ENCODE results near the gene MUC20.
"Not testable (repeated sequence)": the region's sequence is repeated elsewhere in the genome, so short reads cannot be mapped to it uniquely, and the experiment has no call there.

MUC20 gene, protein sequence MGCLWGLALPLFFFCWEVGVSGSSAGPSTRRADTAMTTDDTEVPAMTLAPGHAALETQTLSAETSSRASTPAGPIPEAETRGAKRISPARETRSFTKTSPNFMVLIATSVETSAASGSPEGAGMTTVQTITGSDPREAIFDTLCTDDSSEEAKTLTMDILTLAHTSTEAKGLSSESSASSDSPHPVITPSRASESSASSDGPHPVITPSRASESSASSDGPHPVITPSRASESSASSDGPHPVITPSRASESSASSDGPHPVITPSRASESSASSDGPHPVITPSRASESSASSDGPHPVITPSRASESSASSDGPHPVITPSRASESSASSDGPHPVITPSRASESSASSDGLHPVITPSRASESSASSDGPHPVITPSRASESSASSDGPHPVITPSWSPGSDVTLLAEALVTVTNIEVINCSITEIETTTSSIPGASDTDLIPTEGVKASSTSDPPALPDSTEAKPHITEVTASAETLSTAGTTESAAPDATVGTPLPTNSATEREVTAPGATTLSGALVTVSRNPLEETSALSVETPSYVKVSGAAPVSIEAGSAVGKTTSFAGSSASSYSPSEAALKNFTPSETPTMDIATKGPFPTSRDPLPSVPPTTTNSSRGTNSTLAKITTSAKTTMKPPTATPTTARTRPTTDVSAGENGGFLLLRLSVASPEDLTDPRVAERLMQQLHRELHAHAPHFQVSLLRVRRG

DNA sequence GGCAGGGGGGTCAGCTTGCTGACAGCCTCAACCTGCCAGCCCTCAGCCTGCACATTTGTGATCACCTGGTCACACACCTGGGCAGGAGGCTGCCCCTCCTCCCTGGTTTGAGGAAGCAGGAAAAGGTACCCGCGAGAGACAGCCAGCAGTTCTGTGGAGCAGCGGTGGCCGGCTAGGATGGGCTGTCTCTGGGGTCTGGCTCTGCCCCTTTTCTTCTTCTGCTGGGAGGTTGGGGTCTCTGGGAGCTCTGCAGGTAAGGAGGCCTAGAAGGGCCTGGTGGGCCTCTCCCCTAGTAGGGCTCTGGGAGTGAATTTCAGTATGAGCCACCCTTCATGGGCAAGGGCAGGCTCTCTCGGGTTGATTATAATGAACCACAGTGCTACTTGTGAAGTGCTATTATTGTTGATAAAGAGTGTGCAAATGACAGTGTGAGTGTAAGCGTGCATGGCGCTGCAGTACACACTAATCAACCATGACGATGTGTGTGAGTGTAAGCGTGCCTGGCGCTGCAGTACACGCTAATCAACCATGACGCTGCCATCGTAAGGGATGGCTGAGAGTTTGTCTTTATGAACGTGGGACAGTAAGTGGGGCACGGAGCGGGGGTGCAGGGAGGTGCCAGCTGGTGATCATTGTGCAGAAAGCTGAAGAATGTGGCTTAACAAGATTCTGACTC is at the start of gene MUC20:
MUC20 (plus strand) TSS at position 148 of the 676 bp plus-strand sequence; CDS start at position 178, 30 bp downstream.
- in situ Hi-C loops (cut with MboI; ENCODE audit: low pct_unique_long_range_greater_than_20kb, low sequenced_read_pairs, unreplicated experiment); DNase-seq (ENCODE audit: low spot score): not testable (repeated sequence)

GRCh38 chr3:195671283-195671682 is 49.5 kb upstream of the MUC20 start:
- in situ Hi-C loops (cut with MboI; ENCODE audit: low pct_unique_long_range_greater_than_20kb, low sequenced_read_pairs, unreplicated experiment); DNase-seq (ENCODE audit: low spot score): not testable (repeated sequence)

GRCh38 chr3:195673711-195674110 is 47.1 kb upstream of the MUC20 start:
- in situ Hi-C loops (cut with MboI; ENCODE audit: low pct_unique_long_range_greater_than_20kb, low sequenced_read_pairs, unreplicated experiment); DNase-seq (ENCODE audit: low spot score): not testable (repeated sequence)

DNA sequence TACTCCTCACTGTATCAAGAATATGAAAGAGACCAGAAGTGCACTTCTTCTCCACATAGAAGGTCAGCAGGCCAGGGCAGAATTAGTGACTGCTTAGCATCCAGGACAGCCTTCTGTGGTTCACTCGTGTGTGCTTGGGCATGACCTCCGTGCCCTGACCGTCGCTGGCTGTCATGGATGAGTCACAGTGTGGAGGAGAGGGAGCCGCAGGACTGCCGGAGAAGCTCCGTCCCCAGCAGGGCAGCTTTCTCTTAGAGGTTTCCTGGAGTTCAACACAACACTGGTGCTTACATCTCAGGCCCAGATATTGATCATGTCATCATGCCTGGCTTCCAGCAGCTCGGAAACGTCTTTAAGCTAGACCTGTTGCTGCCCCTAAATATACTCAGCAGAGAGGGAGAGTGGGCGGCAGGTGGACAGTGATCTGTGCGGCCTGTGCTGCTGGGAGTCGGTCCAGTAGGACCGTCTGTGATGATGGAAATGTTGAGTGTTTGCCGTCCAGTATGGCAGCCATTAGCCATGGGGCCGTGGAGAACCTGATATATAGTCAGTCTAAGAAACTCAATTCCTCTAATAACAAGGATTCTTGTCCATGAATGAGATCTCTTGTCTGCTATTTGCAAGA is 42.3 kb upstream of the MUC20 start:
- DNase-seq (ENCODE audit: low spot score); in situ Hi-C loops (cut with MboI; ENCODE audit: low pct_unique_long_range_greater_than_20kb, low sequenced_read_pairs, unreplicated experiment): not testable (repeated sequence)

GRCh38 chr3:195680690-195681089 is 40.1 kb upstream of the MUC20 start:
- in situ Hi-C loops (cut with MboI; ENCODE audit: low pct_unique_long_range_greater_than_20kb, low sequenced_read_pairs, unreplicated experiment); DNase-seq (ENCODE audit: low spot score): not testable (repeated sequence)

GRCh38 chr3:195681458-195682103 is 39.2 kb upstream of the MUC20 start:
- in situ Hi-C loops (cut with MboI; ENCODE audit: low pct_unique_long_range_greater_than_20kb, low sequenced_read_pairs, unreplicated experiment), result not testable (repeated sequence)

GRCh38 chr3:195682104-195682742 is 38.6 kb upstream of the MUC20 start:
- in situ Hi-C loops (cut with MboI; ENCODE audit: low pct_unique_long_range_greater_than_20kb, low sequenced_read_pairs, unreplicated experiment); DNase-seq (ENCODE audit: low spot score): not testable (repeated sequence)

More at GRCh38 chr3:195681458-195682103, 39.2 kb upstream of the MUC20 start:
- DNase-seq (ENCODE audit: low spot score), result not testable (repeated sequence)

DNA sequence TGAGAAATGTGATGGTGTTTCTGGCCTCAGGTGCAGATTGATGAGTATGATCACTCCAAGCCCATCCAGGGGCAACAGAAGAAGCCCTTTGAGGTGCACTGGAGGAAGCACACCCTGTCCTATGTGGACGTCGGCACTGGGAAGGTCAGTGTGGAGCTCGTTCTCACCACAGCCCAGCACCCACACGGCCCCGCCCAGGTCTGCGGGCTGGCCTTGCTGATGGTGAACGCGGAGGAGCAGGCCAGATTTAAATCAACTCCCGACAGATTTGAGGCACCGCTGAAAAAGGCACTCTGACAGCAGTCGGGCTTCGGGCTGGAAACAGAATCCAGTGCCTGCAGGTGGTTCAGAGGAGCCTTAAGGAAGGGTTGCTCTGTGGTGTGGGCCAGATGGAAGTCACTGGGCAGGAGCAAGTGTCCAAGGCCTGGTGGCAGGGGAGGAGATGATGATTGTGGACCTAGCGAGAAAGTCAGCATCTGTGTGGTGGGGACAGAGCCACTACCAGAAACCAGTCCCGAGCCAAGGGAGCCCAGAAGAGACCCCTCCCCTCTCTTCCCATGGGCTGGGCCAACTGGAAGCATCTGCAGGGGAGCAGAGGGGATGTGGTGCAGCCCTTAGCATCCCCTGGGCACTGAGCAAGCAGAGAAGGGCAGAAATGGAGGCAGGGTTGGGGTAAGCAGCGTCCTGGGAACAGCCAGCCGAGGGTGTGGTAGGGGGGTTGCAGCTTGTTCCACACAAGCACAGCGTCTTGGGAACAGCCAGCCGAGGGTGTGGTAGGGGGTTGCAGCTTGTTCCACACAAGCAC is 36.9 kb upstream of the MUC20 start:
- DNase-seq (ENCODE audit: low spot score); in situ Hi-C loops (cut with MboI; ENCODE audit: low pct_unique_long_range_greater_than_20kb, low sequenced_read_pairs, unreplicated experiment): not testable (repeated sequence)

- in situ Hi-C loops (cut with MboI; ENCODE audit: low pct_unique_long_range_greater_than_20kb, low sequenced_read_pairs, unreplicated experiment); DNase-seq (ENCODE audit: low spot score): not testable (repeated sequence)
Observed at GRCh38 chr3:195684527-195685257, 36.1 kb upstream of the MUC20 start.

- DNase-seq (ENCODE audit: low spot score); in situ Hi-C loops (cut with MboI; ENCODE audit: low pct_unique_long_range_greater_than_20kb, low sequenced_read_pairs, unreplicated experiment): not testable (repeated sequence)
Observed at GRCh38 chr3:195686537-195687208, 34.1 kb upstream of the MUC20 start.

GRCh38 chr3:195687209-195687760 is 33.5 kb upstream of the MUC20 start:
- in situ Hi-C loops (cut with MboI; ENCODE audit: low pct_unique_long_range_greater_than_20kb, low sequenced_read_pairs, unreplicated experiment); DNase-seq (ENCODE audit: low spot score): not testable (repeated sequence)

DNA sequence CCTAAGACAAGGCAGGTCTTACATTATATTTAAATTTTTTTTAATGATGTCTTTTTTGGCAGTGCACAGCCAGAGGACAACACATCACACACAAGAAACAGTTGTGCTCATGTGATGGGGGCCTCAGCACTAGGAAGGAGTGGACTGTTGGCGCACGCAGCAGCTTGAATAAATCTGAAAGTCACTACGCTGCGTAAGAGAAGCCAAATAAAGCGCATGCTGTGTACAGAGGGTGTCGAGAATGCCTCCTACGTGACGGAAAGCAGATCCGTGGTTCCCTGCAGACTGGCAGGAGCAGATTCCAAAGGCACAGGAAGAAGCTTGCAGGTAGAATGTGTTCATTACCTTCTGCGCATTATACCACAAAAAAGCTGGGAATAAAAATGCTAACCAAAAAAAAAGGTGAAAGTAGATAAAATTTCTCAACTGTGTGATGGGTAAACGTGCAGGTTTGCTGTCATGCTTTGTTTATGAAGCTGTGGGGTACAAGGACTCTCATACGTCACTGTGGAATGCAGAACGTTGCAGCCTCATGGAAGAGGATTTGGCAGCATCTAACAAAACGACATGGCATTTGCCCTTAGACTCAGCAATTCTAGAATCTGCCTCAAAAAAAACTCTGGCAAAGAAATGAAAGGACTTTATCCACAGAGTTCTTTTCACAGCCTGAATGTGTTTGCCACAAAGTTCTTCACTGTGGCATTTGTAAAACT is 32.2 kb upstream of the MUC20 start:
- DNase-seq (ENCODE audit: low spot score); in situ Hi-C loops (cut with MboI; ENCODE audit: low pct_unique_long_range_greater_than_20kb, low sequenced_read_pairs, unreplicated experiment): not testable (repeated sequence)

DNA sequence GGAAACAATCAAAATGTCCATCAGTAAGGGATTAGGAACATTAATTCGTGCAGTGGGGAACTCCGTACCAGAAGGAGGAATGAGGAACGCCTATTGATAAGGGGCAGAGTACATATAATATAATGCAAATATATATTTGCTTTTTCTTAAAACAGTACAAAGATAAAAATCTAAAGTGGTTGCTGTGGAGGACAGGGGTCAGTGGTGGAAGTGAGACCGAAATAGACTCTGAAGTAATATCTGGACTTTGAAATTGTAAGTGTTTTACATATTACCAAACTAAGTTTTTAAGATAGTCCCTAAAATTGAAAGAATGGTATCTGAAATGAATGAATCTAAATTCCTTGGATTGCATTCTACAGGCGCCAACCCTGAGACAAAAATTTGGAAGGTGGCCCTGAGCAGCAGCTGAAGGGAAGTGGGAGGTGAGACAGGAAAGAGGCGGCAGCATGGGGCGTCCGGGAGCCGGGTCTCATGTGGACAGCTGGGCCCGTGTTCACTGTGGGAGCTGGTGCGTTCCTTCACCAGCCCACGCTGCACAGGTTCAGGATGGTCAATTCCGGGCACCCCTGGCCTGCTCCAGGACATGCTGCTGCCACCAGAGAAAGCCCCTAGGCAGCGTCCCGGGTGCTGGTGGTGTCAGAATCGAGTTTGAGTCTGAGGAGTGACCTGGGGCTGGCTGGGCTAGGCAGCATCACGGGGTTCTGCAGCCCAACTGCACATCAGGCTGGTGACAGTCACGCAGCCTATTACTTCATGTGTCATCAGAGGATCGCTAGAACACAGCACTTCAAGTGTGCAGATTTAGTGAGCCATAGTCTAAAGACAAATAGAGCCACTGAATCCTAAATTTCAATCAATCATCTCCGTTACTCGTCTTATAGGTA is 31.4 kb upstream of the MUC20 start:
- DNase-seq (ENCODE audit: low spot score); in situ Hi-C loops (cut with MboI; ENCODE audit: low pct_unique_long_range_greater_than_20kb, low sequenced_read_pairs, unreplicated experiment): not testable (repeated sequence)

Data from GM13977 (cell line).